Common myeloid progenitor, CD34-positive (primary cell): ENCODE results near the gene DMRTC2.

ENCODE experiments used
- CTCF ChIA-PET: fragments of 350-600 bp; sonication (Branson Sonifier 250); formaldehyde crosslinking; loops from one replicate; lab custom pipeline; 2021; ENCODE audit warnings: antibody characterized with exemption; lab: Charles Lee
- POLR2A ChIA-PET: fragments of 350-600 bp; sonication (Branson Sonifier 250); formaldehyde crosslinking; loops from one replicate; lab custom pipeline; 2021; ENCODE audit warnings: antibody characterized with exemption; lab: Charles Lee
- DNase-seq, 3 donors: peaks; one replicate each; pipeline versions ENCODE4 v3.0.0 to v3.0.0-alpha.2; 2013
- H3K27ac ChIP-seq, 2 experiments: 1 replicate in 1 of 2; 2 replicates in 1 of 2; pipeline ENCODE4 v1.7.0; 2013; ENCODE audit warnings: inconsistent platforms in 2 of 2, low read length in 2 of 2, mild to moderate bottlenecking in 2 of 2, low read depth in 1 of 2, moderate library complexity in 1 of 2; ENCODE audit not compliant: severe bottlenecking in 2 of 2, insufficient read depth in 1 of 2, poor library complexity in 1 of 2
- H3K27me3 ChIP-seq, 5 experiments: replicated peaks in 2 of 5; 1 replicate in 3 of 5; 2 replicates in 2 of 5; pipeline versions ENCODE4 v1.6.1 to v1.7.0; 2013; ENCODE audit warnings: low read length in 4 of 5, mild to moderate bottlenecking in 2 of 5, moderate library complexity in 2 of 5, inconsistent platforms in 1 of 5; ENCODE audit not compliant: insufficient read depth in 5 of 5, control insufficient read depth in 4 of 5
- H3K36me3 ChIP-seq, 4 experiments: 1 replicate in 2 of 4; 2 replicates in 2 of 4; pipeline versions ENCODE4 v1.6.1 to v1.7.0; 2013; ENCODE audit warnings: low read length in 3 of 4, control low read depth in 1 of 4, mild to moderate bottlenecking in 1 of 4; ENCODE audit not compliant: control insufficient read depth in 4 of 4, insufficient read depth in 4 of 4
- H3K4me1 ChIP-seq, 4 experiments: 1 replicate in 3 of 4; 2 replicates in 1 of 4; pipeline versions ENCODE4 v1.6.1 to v1.7.1; 2013; ENCODE audit warnings: low read length in 3 of 4, mild to moderate bottlenecking in 3 of 4, control low read depth in 1 of 4, inconsistent platforms in 1 of 4, moderate library complexity in 1 of 4; ENCODE audit not compliant: control insufficient read depth in 4 of 4, insufficient read depth in 4 of 4; ENCODE audit errors: control extremely low read depth in 1 of 4
- H3K4me3 ChIP-seq, 7 experiments: 1 replicate in 4 of 7; 2 replicates in 3 of 7; pipeline versions ENCODE4 v1.5.1 to v1.7.0; 2013; ENCODE audit warnings: mild to moderate bottlenecking in 7 of 7, low read length in 6 of 7, moderate library complexity in 6 of 7, inconsistent platforms in 2 of 7, low read depth in 2 of 7, control low read depth in 1 of 7; ENCODE audit not compliant: insufficient read depth in 4 of 7, control insufficient read depth in 1 of 7; ENCODE audit errors: extremely low read depth in 1 of 7
- H3K9me3 ChIP-seq, 5 experiments: 1 replicate in 4 of 5; 2 replicates in 1 of 5; pipeline versions ENCODE4 v1.6.1 to v1.7.1; 2013; ENCODE audit warnings: low read length in 4 of 5, mild to moderate bottlenecking in 2 of 5, inconsistent platforms in 1 of 5, low read depth in 1 of 5, moderate library complexity in 1 of 5; ENCODE audit not compliant: control insufficient read depth in 4 of 5, insufficient read depth in 2 of 5; ENCODE audit errors: control extremely low read depth in 1 of 5
- WGBS: methylation state at CpG from one replicate; pipeline ENCODE4 v1.1.5; 2013; ENCODE audit not compliant: insufficient coverage; 5-methylcytosine and 5-hydroxymethylcytosine counted together

The DMRTC2 gene

DNA sequence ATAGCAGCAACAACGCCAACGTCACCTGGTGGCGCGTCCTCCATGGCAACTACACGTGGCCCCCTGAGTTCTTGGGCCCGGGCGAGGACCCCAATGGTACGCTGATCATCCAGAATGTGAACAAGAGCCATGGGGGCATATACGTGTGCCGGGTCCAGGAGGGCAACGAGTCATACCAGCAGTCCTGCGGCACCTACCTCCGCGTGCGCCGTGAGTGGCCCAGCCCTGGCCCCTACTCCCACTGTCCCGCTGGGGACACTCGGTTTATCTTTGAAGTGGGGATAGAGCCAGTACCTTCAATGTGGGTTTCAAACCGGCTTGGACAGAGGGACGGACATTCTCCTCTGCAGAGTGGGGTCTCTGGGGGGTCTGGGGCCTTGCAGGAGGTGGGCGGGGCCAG, 34.2 kb downstream of the DMRTC2 start:
- no peaks in the 10 kb centered on the region for H3K27me3 ChIP-seq
- ChIA-PET CTCF (interaction anchor here (7.9 kb wide), 1 partner anchor 11 kb away, joined by 82 read pairs; no protein-coding TSS in a partner anchor), POLR2A (no interaction called here)
- H3K36me3 ChIP-seq: no peaks in the 10 kb centered on the region
- H3K27ac ChIP-seq: no peak overlapping the region
- H3K9me3 ChIP-seq: no peaks in the 10 kb centered on the region
- peaks cover 10 to 72% (median 56%) of the 10 kb centered on the region in 4 experiments for H3K4me1 ChIP-seq
- WGBS: 95% methylated on average over 19 of the region's 21 CpGs
- DNase-seq: no peak
- no peak overlapping the region for H3K4me3 ChIP-seq

- H3K27ac ChIP-seq: no peak overlapping the region
- ChIA-PET POLR2A (no interaction called here), CTCF (no interaction called here)
Observed at GRCh38 chr19:41879670-41880328, 35.0 kb downstream of the DMRTC2 start.

DNA sequence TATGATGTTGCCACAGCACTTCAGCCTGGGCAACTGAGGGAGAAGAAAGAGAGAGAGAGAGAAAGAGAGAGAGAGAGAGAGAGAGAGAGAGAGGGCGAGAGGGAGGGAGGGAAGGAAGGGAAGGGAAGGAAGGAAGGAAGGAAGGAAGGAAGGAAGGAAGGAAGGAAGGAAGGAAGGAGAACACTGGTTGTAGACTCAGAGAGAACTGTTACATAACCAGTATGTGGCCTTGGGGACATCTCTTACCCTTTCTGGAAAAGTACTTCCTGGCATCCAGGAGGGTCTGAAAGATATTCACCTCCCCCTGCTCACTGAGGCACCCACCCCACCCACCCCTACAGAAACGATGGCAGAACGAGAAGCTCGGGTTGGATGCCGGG, 35.5 kb downstream of the DMRTC2 start:
- no CpG with 5 or more reads among the region's 5 CpGs for WGBS
- H3K36me3 ChIP-seq: no peaks in the 10 kb centered on the region
- H3K9me3 ChIP-seq: no peaks in the 10 kb centered on the region
- DNase-seq: no peak
- ChIA-PET POLR2A (no interaction called here), CTCF (interaction anchor here (0.6 kb wide), 1 partner anchor 70 kb away, joined by 3 read pairs; no protein-coding TSS in a partner anchor)
- H3K4me1 ChIP-seq: peaks cover 16 to 75% (median 62%) of the 10 kb centered on the region in 4 experiments
- no peak overlapping the region for H3K27ac ChIP-seq
- no peaks in the 10 kb centered on the region for H3K27me3 ChIP-seq
- H3K4me3 ChIP-seq: no peak overlapping the region

More at GRCh38 chr19:41879670-41880328, 35.0 kb downstream of the DMRTC2 start:
- H3K36me3 ChIP-seq: no peaks in the 10 kb centered on the region
- H3K27me3 ChIP-seq: no peaks in the 10 kb centered on the region
- no peak overlapping the region for H3K4me3 ChIP-seq
- 95% methylated on average over 3 of the region's 7 CpGs for WGBS
- DNase-seq: no peak
- no peaks in the 10 kb centered on the region for H3K9me3 ChIP-seq
- peaks cover 13 to 75% (median 59%) of the 10 kb centered on the region in 4 experiments for H3K4me1 ChIP-seq

DNA sequence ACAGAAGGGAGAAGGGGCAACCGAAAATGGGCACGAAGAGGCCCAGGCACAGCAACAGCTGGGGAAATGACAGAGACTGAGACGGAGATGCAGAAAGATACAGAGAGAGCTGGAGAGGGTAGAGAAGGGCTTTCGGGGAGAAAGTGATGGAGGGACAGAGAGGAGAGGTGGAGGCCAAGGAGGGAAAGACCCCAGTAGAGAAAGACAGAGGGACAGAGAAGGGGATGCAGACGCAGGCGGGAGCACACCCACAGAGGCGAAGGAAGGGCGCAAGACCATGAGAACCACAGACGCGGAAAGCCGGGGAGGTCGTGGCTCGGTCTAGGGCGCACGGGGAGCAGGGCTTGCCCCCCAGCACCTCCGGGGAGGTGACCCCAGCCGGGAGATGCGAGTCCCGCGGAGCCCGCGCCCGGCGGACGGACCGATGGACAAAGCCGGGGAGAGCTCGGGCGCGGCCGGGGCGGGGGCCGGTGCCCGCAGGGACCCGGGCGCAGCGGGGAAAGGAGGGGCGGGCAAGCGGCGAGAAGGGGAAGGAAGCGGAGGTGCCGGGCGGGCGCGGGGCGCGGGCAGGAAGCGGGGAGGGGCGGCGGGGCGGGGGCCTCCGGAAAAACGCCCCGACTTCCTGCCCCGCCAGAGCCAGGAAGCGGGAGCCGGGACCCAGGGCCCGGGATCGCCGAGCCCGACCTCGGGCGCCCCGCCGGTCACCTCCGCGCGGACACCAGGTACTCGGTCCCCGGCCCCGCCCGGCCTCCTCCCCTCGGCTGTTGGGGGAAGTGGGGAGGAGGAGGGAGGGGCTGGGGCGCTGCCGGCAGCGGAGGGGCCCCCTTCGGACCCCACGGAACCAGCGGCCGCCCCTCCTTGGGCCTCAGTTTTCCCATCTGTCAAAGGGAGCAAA, 38.0 kb downstream of the DMRTC2 start, which contains the start of gene ARHGEF1:
Gene ARHGEF1, plus strand, starts transcription at position 617 of the 895 bp plus-strand sequence. CDS start 4,899 bp downstream, outside the sequence.
- POLR2A ChIA-PET: interaction anchor here (0.6 to 1.1 kb wide), 2 partner anchors 23 to 37 kb away, joined by 3 read pairs; no protein-coding TSS in a partner anchor
- Histone ChIP-seq H3K27ac (peak within 1 kb of the TSS in 1 of 2 experiments; percentile 89), H3K36me3 (peaks cover 0 to 2% (median 0%) of the 10 kb centered on the region in 4 experiments), H3K4me1 (peaks cover 17 to 75% (median 65%) of the 10 kb centered on the region in 4 experiments), H3K27me3 (no peaks in the 10 kb centered on the region), H3K4me3 (peak within 1 kb of the TSS; percentile 64 to 96 (median 87)), H3K9me3 (no peaks in the 10 kb centered on the region)
- DNase-seq: peak in 1 of 3 donors; percentile 64
- 2% methylated on average over 54 of the region's 80 CpGs for WGBS
- CTCF ChIA-PET: interaction anchor here (0.9 to 2.4 kb wide), 8 partner anchors 8 to 74 kb away, joined by 3 to 11 read pairs (median 4); no protein-coding TSS in a partner anchor

DNA sequence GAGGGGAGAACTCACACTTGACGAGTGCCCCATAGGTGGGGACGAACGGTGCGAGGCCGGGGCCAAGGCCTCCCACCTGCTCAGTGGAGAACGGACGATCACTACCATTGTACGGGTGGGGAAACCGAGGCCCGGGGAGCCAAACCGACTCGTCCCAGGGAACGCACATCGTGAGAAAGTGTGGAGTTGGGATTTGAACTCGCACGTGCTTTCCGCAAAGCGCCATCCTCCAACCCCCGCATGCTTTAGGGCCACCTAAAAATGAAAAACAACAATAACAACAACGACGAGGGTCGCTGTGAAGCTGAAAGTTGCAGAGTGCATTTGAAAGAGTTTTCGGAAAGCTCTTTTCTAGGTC, 38.6 kb downstream of the DMRTC2 start:
- no peak for DNase-seq
- CTCF ChIA-PET: interaction anchor here (0.9 to 2.4 kb wide), 6 partner anchors 7 to 73 kb away, joined by 3 to 11 read pairs (median 3); no protein-coding TSS in a partner anchor
- peaks cover 17 to 75% (median 65%) of the 10 kb centered on the region in 4 experiments for H3K4me1 ChIP-seq
- WGBS: 0% methylated on average over 22 of the region's 23 CpGs
- H3K9me3 ChIP-seq: no peaks in the 10 kb centered on the region
- H3K4me3 ChIP-seq: peak overlapping the region; percentile 64 to 96 (median 87)
- POLR2A ChIA-PET: interaction anchor here (1.1 kb wide), 1 partner anchor 24 kb away, joined by 3 read pairs; no protein-coding TSS in a partner anchor
- H3K27me3 ChIP-seq: no peaks in the 10 kb centered on the region
- peaks cover 0 to 7% (median 0%) of the 10 kb centered on the region in 4 experiments for H3K36me3 ChIP-seq
- peak overlapping the region in 1 of 2 experiments; percentile 89 for H3K27ac ChIP-seq

DNA sequence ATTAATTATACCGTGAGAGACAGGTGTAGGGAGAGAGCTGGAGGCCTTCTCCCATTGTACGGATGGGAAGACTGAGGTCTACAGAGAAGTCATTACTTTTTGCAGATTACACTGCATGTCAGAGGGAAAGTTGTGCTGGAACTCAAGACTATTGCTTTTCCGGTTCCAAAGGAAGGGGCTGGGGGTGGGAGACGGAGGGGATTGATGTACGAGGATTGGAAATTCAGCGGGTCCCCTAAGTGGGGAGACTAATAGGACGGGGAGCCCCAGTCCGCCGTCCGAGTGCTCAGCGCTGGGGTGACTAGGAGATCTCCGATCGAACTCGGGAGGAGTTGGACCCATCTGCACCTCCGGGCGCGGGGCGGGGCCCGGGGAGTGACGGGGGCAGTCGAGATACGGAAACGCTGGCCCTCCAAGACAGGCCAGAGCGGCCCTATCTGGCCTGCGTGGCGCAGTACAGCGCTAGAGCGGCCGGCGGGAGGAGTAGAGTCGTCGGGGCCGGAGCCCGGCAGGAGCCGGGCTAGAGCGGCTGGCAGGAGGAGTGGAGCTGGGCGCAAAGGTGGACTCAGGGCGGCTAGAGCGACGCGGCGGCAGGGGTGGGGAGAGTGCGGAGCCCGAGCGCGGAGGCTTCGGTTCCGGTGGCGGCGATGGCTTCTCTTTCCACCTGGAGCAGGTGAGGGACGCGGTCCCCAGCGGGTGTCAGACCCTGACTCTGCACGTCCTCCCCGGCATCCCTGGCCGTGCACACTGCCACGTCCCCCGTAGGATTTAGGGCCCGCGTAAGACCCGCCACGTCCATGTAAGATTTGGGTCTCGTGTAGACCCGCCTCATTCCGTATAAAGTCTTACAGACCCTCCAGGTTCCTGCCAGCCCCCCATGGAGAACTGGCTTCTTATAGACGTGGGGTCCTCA, 39.2 kb downstream of the DMRTC2 start:
- Histone ChIP-seq H3K4me1 (peaks cover 17 to 75% (median 65%) of the 10 kb centered on the region in 4 experiments), H3K4me3 (peak overlapping the region; percentile 64 to 96 (median 87)), H3K9me3 (no peaks in the 10 kb centered on the region), H3K36me3 (peaks cover 0 to 14% (median 1%) of the 10 kb centered on the region in 4 experiments), H3K27me3 (no peaks in the 10 kb centered on the region), H3K27ac (peak overlapping the region; percentile 72 to 89)
- under 1% methylated on average over 64 of the region's 66 CpGs for WGBS
- POLR2A ChIA-PET: interaction anchor here (0.6 to 1.1 kb wide), 2 partner anchors 25 to 61 kb away, joined by 3 read pairs; no protein-coding TSS in a partner anchor
- peak; percentile 95 to 97 (median 96) for DNase-seq
- CTCF ChIA-PET: interaction anchor here (0.6 to 2.4 kb wide), 8 partner anchors 11 to 1792 kb away, joined by 3 to 11 read pairs (median 3); partner anchors contain the start of gene RPS19
